NCI-H187 treated with DMSO at 0.1 percent for 48 hours (cell line): Measurements from ENCODE around the gene NUS1.
"Not testable (repeated sequence)": the region's sequence is repeated elsewhere in the genome, so short reads cannot be mapped to it uniquely, and the experiment has no call there.

ENCODE experiments used
- DNase-seq: peaks from one replicate; lab custom pipeline; 2025; lab: John Stamatoyannopoulos, UW

Gene NUS1

GRCh38 chr6:117674991-117675657 is at the start of gene NUS1:
Gene NUS1 (plus strand): TSS chr6:117675469. CDS start chr6:117675671, 202 bp downstream.
- peak; percentile 63 for DNase-seq

- DNase-seq = no peak
These were observed 47.7 kb upstream of the NUS1 start for GRCh38 chr6:117627533-117627932.

- no peak for DNase-seq
These were observed 46.1 kb upstream of the NUS1 start for GRCh38 chr6:117629119-117629660.

GRCh38 chr6:117637770-117638169 is 37.5 kb upstream of the NUS1 start:
- DNase-seq = no peak

- DNase-seq = no peak
These were observed 32.3 kb upstream of the NUS1 start for GRCh38 chr6:117642976-117643375.

GRCh38 chr6:117651984-117652383 is 23.3 kb upstream of the NUS1 start:
- not testable (repeated sequence) for DNase-seq

GRCh38 chr6:117653949-117654348 is 21.3 kb upstream of the NUS1 start:
- DNase-seq = no peak

- DNase-seq = no peak
These were observed 19.9 kb upstream of the NUS1 start for GRCh38 chr6:117655380-117655779.

GRCh38 chr6:117666881-117667280 is 8.4 kb upstream of the NUS1 start:
- DNase-seq = no peak

- DNase-seq = no peak
These were observed 6.5 kb upstream of the NUS1 start for GRCh38 chr6:117668736-117669135.

- DNase-seq = no peak
These were observed 766 bp upstream of the NUS1 start for GRCh38 chr6:117674503-117674902.

- not testable (repeated sequence) for DNase-seq
These were observed 511 bp downstream of the NUS1 start for GRCh38 chr6:117675658-117676301.

- DNase-seq = no peak
These were observed 1.4 kb downstream of the NUS1 start for GRCh38 chr6:117676577-117677218.

- DNase-seq = no peak
These were observed 2.4 kb downstream of the NUS1 start for GRCh38 chr6:117677553-117678141.

- DNase-seq = no peak
These were observed 6.0 kb downstream of the NUS1 start for GRCh38 chr6:117681162-117681741.

GRCh38 chr6:117684749-117685148 is 9.5 kb downstream of the NUS1 start:
- no peak for DNase-seq

- no peak for DNase-seq
These were observed 10.1 kb downstream of the NUS1 start for GRCh38 chr6:117685359-117685758.

GRCh38 chr6:117687021-117687648 is 11.9 kb downstream of the NUS1 start:
- DNase-seq = no peak

GRCh38 chr6:117689584-117689983 is 14.3 kb downstream of the NUS1 start:
- not testable (repeated sequence) for DNase-seq

- no peak for DNase-seq
These were observed 31.2 kb downstream of the NUS1 start for GRCh38 chr6:117706504-117706903.

GRCh38 chr6:117706936-117707509 is 31.8 kb downstream of the NUS1 start:
- not testable (repeated sequence) for DNase-seq
